Measurements from ENCODE around the gene ARHGEF11.
"Not testable (repeated sequence)": the region's sequence is repeated elsewhere in the genome, so short reads cannot be mapped to it uniquely, and the experiment has no call there.

The ARHGEF11 gene

GRCh38 chr1:157045250-157046218 lies at the start of gene ARHGEF11:
Gene ARHGEF11, minus strand, starts transcription at chr1:157045742. Its CDS starts 1,412 bp downstream, at chr1:157044330.
- peak in 57 of 58 donors; percentile 24 to 94 (median 83) for DNase-seq

- no peak for DNase-seq
These were observed 49.5 kb upstream of the ARHGEF11 start for GRCh38 chr1:157095091-157095490.

- DNase-seq, result peak in 26 of 58 donors; percentile 8 to 43 (median 20)
These were observed 47.3 kb upstream of the ARHGEF11 start for GRCh38 chr1:157092831-157093230.

GRCh38 chr1:157091668-157092273 lies 46.2 kb upstream of the ARHGEF11 start:
- no peak for DNase-seq

GRCh38 chr1:157091186-157091585 lies 45.6 kb upstream of the ARHGEF11 start:
- DNase-seq, result no peak

GRCh38 chr1:157090771-157091170 lies 45.2 kb upstream of the ARHGEF11 start:
- no peak for DNase-seq

GRCh38 chr1:157090196-157090647 lies 44.7 kb upstream of the ARHGEF11 start:
- peak in 55 of 58 donors; percentile 12 to 90 (median 57) for DNase-seq

GRCh38 chr1:157089789-157090188 lies 44.2 kb upstream of the ARHGEF11 start:
- DNase-seq, result no peak

- DNase-seq, result no peak
These were observed 43.1 kb upstream of the ARHGEF11 start for GRCh38 chr1:157088607-157089006.

GRCh38 chr1:157087030-157087429 lies 41.5 kb upstream of the ARHGEF11 start:
- no peak for DNase-seq

GRCh38 chr1:157086299-157086698 lies 40.8 kb upstream of the ARHGEF11 start:
- no peak for DNase-seq

- no peak for DNase-seq
These were observed 39.9 kb upstream of the ARHGEF11 start for GRCh38 chr1:157085421-157085820.

GRCh38 chr1:157084720-157085119 lies 39.2 kb upstream of the ARHGEF11 start:
- DNase-seq, result no peak

- DNase-seq, result peak in 1 of 58 donors; percentile 3
These were observed 36.2 kb upstream of the ARHGEF11 start for GRCh38 chr1:157081707-157082106.

- no peak for DNase-seq
These were observed 35.2 kb upstream of the ARHGEF11 start for GRCh38 chr1:157080714-157081113.

- no peak for DNase-seq
These were observed 31.9 kb upstream of the ARHGEF11 start for GRCh38 chr1:157077394-157077793.

GRCh38 chr1:157073944-157074685 lies 28.6 kb upstream of the ARHGEF11 start:
- DNase-seq, result peak in 39 of 58 donors; percentile 3 to 62 (median 26)

- no peak for DNase-seq
These were observed 24.1 kb upstream of the ARHGEF11 start for GRCh38 chr1:157069601-157070000.

GRCh38 chr1:157059241-157059640 lies 13.7 kb upstream of the ARHGEF11 start:
- not testable (repeated sequence) for DNase-seq

- DNase-seq, result no peak
These were observed 10.7 kb upstream of the ARHGEF11 start for GRCh38 chr1:157056269-157056668.

GRCh38 chr1:157055729-157056128 lies 10.2 kb upstream of the ARHGEF11 start:
- not testable (repeated sequence) for DNase-seq

All from anterior cingulate cortex (tissue), 58 donors.